HG03354 (cell line): ENCODE measurements around the gene NPEPPS.
"Not testable (repeated sequence)": the region's sequence is repeated elsewhere in the genome, so short reads cannot be mapped to it uniquely, and the experiment has no call there.

Experiments used
- ATAC-seq: cut with Tn5 transposase; IDR thresholded peaks from one replicate; pipeline ENCODE4 v1.9.1; 2021; ENCODE audit warnings: mild to moderate bottlenecking; ENCODE audit not compliant: unreplicated experiment, poor library complexity, severe bottlenecking

Gene NPEPPS, protein sequence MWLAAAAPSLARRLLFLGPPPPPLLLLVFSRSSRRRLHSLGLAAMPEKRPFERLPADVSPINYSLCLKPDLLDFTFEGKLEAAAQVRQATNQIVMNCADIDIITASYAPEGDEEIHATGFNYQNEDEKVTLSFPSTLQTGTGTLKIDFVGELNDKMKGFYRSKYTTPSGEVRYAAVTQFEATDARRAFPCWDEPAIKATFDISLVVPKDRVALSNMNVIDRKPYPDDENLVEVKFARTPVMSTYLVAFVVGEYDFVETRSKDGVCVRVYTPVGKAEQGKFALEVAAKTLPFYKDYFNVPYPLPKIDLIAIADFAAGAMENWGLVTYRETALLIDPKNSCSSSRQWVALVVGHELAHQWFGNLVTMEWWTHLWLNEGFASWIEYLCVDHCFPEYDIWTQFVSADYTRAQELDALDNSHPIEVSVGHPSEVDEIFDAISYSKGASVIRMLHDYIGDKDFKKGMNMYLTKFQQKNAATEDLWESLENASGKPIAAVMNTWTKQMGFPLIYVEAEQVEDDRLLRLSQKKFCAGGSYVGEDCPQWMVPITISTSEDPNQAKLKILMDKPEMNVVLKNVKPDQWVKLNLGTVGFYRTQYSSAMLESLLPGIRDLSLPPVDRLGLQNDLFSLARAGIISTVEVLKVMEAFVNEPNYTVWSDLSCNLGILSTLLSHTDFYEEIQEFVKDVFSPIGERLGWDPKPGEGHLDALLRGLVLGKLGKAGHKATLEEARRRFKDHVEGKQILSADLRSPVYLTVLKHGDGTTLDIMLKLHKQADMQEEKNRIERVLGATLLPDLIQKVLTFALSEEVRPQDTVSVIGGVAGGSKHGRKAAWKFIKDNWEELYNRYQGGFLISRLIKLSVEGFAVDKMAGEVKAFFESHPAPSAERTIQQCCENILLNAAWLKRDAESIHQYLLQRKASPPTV

DNA sequence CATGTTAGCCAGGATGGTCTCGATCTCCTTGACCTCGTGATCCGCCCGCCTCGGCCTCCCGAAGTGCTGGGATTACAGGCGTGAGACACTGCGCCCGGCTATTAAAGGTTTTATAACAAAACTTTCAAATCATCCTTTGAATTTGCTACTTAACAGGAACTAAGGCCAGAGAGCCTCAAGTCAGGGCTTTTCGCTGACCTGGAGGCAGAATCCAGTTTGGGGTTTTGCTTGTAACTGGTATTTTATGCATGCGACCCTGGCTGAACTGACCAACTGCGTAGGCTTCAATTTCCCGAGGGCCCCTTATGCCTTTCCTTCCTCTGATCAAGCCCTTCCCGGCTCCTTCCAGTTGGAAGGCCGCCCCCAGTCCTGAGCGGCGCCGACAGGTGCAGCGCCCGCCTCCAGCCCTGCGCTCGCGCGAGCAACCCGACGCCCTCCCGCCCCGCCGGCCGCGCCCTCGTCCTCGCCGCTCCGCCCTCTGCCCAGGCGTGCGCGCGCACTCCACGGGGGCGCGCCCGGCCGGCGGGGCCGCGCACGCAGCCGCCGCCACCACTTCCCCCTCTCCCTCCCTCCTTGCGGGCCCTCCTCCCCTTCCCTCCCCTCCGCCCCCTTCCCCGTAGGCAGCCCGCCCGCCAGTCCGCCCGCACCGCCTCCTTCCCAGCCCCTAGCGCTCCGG lies at the start of gene NPEPPS:
Gene NPEPPS (plus strand): TSS at position 552 of the 676 bp plus-strand sequence. CDS start 193 bp downstream, outside the sequence.
- ATAC-seq: peak; percentile 73

DNA sequence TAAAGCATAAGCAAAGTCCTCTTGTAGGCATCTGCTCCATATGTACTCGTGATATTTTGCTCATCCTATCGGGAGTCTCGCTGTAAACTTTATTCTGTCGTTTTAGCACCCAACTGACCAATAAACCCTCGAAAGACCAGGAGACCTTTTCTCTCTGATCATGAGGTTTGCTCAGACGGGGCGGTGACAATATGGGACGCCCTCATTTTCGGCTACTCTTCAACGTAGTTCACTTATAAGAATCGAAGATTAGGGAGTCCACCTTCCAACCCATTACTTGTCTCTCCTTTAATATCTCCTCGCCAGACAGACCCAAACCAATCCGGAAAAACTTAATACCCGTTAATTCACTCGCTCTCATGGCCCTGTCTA lies 39.1 kb upstream of the NPEPPS start:
- ATAC-seq: not testable (repeated sequence)

DNA sequence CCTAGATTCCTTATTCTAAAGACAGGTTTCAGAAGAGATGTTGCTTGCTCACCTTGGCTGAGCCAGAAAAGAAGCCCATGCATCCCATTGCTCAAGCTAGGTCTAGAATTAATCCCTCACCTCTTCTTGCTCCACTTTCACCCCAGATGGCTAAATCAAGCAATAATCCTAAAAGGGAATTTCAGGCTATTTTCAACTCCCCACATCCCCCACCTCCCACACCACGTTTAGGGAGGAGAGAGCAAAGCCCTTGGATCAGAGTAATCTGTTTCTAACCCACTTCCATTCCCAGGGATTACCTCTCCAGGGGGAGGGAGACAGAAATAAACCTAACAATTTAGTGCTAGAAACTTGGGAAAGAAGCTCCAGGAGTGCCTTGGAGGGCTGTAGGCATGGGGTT lies 31.8 kb upstream of the NPEPPS start:
- not testable (repeated sequence) for ATAC-seq

DNA sequence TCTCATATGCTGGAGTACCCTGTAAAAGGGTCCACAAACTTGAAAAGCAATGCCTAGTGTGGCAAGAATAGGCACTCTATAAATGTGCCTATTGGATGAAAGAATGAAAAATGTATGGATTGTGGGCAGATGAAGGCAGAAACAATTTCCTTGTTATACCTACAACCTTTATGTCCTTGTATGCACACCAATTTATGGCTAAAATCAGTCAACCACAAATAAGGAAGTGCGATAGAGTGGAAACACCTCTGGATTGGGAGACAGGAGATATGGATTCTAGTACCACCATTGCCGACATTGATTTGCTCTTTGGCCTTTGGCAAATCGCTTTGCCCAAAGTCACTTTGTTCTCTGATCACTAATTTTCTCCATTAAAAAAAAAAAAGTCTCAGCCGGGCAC lies 31.4 kb upstream of the NPEPPS start:
- not testable (repeated sequence) for ATAC-seq

DNA sequence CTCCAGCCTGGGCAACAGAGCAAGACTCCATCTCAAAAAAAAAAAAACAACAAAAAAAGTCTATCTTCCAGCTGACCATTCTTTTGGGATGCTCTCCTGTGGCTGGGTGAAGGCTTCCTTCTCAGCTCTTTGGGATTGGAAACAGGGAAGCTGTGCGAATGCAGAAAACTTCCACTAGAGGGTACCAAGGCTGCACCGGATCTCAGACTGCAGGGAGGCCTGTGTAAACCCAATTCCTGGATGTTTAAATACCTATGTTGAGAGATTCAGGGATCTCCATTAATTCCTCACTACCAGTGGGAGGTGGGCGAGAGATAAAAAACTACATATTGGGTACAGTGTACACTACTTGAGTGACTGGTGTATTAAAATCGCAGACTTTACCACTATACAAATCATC lies 30.3 kb upstream of the NPEPPS start:
- not testable (repeated sequence) for ATAC-seq

DNA sequence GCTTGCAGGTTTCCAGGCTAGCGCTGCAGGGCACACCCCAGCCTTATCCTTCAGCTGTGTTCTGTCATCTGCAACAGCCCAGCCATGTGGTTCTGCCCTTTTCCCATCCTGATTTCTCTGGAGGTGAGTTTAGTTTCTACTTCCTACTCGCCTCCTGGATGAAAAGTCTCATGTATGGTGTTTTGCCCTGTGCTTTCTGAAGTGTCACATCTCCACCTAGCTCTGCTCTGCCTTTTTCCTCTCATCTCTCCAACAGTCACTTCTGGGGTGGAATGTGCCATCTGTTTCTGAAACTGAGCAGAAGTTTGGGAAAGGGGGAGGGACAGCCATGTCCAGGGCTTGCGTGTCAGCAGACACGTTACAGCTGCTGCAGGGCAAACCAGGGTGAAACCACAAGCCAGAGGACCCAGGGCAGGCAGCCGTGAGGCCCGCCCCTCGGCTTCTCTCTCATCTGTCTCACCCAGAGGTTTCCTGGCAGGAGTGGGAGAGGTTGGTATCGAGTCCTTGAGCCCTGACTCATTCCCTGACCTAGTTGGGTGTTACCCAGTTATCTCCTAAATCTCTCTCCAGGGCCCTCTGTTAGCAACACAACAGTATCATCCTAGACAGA lies 28.7 kb upstream of the NPEPPS start:
- not testable (repeated sequence) for ATAC-seq

DNA sequence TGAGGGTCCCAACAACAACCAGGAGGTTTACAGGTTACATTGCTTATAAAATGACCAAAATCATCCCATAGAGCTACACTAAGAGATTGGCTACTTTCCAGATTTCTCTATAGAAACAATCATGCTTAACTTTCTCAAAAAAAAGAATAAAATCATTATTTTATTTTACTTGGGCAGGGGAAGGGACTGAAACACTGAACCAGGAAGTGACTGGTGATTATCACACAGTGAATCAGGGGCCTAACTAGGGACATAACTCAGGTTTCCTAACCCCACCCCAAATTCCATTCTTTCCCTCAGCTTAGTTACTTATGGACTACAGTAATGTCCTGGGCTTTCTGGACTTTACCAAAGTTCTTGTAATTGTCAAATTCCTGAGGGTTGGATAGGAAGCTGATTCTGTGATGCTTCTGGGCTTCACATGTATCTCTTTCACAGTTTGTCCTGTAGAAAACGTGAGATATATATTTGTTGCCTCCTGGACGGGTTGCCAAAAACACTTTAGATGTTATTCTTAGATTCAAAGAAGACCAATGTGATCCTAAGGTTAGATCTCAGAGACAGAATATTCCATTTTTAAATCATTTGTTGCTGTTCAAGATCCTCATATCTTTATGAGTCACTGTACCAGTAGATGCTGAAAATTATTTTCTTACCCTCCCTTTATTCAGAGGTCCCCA lies 28.0 kb upstream of the NPEPPS start:
- ATAC-seq: not testable (repeated sequence)

DNA sequence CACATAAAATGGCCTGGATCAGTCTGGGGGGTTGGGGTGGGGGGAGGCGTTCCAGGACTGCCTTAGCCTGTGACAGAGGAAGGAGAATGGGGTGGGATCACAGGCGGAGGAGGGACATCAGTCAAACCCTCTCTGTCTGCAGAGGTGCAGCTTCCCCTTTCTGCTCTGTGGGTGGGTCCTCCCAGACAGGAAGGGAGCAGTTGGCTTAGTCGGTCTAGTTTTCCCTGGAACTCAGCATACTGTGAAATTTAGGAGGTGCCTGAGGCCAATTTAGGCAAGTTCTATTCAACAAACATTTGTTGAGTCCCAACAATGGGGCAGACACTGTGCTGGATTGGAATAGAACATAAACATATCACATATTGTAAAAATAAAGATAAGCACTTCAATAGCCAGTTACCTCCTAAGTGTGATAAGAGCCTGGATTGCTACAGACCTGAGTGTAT lies 19.2 kb upstream of the NPEPPS start:
- ATAC-seq: not testable (repeated sequence)

DNA sequence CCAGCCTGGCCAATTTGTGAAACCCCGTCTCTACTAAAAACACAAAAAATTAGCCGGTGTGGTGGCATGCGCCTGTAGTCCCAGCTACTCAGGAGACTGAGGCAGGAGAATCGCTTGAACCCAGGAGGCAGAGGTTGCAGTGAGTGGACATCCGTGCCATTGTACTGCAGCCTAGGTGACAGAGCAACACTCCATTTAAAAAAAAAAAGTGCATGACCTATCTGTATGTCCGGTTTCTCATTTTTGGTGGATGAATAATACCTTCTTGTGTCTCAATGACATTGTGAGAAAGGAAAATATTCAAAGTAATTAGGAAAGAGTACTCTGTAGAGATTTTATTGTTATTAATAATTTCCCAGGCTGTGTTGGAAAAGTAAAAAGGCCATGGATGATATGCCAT lies 17.6 kb upstream of the NPEPPS start:
- ATAC-seq: not testable (repeated sequence)

DNA sequence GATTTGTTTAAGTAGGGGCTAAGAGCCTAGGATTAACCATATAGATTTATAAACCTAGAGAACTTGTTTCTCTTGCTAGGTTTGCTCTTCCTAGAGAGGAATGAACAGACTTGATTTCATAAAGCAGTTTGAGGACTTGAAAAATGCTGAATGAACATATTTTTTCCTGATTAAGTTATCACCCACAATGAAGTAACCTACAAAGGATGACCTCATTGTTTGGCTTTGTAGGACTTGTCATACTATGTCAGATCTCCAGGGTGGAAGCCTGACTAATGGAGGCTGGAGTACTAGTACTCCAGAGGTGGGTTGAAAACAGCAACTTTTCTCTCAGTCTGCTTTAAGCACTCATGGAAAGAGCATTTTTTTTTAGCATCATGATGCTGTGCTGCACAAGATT lies 12.0 kb upstream of the NPEPPS start:
- not testable (repeated sequence) for ATAC-seq

DNA sequence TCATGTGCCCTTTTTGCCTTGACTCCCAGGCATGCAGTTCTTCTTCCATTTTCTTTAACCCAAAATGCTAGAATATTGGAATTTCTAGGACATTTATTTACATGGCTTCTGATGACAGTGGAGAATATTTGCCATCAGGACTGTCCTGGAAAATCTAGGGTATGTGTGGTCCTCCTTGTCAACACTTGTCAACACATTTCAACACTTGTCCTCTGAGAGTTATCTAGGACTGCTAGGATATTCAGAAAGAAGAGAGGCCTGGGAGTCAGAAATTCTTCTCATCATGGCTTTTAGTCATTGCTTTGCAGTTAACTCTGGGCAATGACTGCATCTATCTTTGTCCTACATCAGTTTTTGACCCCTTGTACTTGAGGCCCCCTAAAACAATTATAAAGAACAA lies 11.5 kb upstream of the NPEPPS start:
- ATAC-seq: not testable (repeated sequence)

DNA sequence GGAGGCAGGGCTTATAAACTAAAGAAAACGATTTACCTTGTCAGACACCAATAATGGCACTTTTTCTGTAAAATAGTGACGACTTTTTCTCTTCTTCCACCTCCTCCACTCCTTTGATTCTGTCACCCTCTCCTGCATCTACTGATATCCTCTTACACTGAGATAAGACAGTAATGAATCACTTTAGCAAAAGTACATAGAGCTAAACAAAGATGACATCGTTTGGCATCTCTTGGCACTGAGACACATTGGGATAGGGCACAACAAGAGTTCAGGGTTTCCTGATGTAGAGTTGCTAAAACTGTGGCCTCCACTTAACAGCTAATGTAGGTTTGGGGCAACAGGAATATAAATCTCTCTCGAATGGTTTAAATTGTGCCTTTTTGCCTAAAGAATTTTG lies 10.6 kb upstream of the NPEPPS start:
- ATAC-seq: not testable (repeated sequence)

DNA sequence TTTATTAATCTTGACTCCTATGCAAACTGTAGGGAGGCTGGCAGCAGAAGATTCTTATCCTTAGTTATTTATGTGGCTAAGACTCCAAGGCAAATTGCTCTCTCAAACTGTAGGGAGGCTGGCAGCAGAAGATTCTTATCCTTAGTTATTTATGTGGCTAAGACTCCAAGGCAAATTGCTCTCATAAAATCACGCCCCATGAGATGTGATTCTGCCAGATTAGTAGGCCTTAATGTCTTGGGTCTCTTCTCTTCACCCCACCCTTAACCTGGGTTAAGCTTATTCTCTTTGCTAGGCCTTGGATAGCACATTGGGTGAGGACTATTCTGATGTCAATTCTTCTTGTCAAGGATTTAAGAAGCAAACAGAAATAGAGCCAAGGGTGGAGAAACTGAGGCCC lies 9.5 kb upstream of the NPEPPS start:
- not testable (repeated sequence) for ATAC-seq

DNA sequence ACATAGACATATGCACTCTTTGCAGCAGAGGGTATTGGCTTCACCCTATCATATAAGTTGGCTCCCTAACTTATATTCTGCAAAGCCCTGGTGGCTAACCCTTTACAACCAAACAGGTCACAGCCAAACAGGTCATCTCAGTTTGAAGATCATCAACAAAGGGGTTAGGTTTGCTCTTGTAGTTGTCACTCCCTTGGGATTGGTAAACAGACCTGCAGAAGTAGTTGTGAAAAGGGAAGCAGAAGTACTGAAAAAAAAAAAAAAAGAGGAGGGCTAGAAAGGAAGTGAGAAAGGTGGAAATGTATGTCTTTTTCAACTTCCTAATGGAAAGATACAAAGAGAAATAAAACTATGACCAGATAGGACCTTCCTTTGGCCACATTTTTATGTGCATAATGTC lies 8.6 kb upstream of the NPEPPS start:
- not testable (repeated sequence) for ATAC-seq

DNA sequence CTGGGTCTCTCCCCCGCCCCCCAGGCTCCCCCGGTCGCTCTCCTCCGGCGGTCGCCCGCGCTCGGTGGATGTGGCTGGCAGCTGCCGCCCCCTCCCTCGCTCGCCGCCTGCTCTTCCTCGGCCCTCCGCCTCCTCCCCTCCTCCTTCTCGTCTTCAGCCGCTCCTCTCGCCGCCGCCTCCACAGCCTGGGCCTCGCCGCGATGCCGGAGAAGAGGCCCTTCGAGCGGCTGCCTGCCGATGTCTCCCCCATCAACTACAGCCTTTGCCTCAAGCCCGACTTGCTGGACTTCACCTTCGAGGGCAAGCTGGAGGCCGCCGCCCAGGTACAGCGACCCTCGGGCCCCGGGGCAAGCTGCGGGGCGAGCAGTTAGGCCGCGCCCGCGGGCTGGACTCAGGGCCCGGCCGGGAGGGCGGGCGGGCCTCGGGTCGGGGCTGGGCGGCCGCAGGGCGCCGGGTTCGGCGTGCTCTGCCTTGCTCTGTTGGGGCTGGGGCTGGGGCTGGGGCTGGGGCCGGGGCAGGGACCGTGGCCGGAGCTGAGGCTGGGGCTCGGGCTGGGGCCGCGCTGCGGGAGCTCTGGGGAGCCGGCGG lies 419 bp downstream of the NPEPPS start:
- ATAC-seq: peak; percentile 40

DNA sequence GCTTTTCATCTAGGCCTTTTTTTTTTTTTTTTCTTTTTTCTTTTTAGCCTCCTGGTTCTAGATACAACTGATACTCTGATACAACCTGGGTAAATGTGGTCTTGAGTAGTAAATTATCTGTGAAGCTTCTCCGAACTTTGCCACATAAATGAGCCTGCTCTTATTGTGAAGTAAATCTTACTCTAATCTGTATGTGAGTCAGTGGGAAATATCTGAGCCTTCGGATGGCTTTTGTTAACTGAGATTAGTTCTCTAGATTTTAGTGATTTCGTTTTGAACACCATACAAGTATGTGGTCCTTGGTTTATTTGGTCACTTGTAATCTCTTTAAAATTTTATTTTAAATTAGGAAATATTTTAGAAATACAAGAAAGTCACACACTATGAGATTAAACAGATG lies 8.2 kb downstream of the NPEPPS start:
- ATAC-seq: not testable (repeated sequence)

DNA sequence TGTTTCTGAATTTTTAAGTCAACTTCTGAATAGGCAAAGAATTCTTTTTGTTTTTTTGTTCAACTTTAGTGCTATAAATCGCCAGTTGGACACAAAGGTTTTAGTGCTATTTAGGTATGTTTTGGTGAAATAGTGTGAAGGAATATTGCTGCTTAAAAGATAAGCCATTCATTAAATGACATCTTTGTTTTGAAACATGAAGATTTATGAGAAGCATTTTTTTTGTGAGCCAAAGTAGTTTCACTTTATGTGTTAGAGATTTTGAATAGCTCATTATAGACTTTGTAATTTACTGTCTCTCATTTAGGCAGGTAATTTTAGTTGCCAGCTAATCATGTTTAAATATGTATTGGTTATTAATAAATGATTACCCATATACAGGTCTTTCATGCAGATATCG lies 10.8 kb downstream of the NPEPPS start:
- not testable (repeated sequence) for ATAC-seq

DNA sequence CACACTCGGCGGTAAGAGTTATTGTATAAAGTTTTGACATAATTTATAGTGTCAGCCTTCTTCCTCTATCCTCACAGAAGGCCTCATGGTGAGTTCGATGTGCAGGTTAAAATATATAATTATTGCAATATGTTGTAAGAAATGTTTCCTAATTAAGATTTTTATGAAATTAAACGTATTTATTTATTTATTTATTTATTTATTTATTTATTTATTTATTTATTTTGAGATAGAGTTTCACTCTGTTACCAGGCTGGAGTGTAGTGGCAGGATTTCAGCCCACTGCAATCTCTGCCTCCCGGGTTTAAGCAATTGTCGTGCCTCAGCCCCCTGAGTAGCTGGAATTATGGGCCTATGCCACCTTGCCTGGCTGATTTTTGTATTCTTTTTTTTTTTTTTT lies 13.4 kb downstream of the NPEPPS start:
- not testable (repeated sequence) for ATAC-seq

DNA sequence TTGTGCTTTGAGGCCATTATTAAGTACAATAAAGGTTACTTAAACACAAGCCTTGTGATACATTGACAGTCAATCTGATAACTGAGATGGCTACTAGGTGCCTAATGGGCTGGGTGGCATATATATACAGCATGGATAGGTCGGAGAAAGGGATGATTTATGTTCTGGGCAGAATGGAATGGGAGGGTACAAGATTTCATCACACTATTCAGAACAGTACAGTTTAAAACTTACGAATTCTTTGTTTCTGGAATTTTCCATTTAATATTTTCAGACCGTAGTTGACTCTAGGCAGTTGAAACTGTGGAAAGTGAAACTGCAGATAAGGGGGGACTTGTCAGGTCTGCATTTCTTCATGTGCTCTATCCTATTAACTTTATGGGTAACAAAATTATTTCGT lies 23.8 kb downstream of the NPEPPS start:
- not testable (repeated sequence) for ATAC-seq
